Fibroblast of lung (primary cell): ENCODE measurements around the gene GTF3C1. TPM values are rescaled to one million over a fixed set of nuclear protein-coding genes. Genes with fewer than 3 reads are reported as not detected.
"Not testable (repeated sequence)": the region's sequence is repeated elsewhere in the genome, so short reads cannot be mapped to it uniquely, and the experiment has no call there.

Source experiments
- DNase-seq, 2 donors: peaks; one replicate each; pipeline versions ENCODE4 v3.0.0 to v3.0.0-alpha.2; 2010; ENCODE audit warnings: low read depth in 2 of 2
- H2AFZ ChIP-seq: 2 replicates; pipeline ENCODE4 v1.5.1; 2012; ENCODE audit warnings: low read length, control low read depth, inconsistent platforms
- H3K27ac ChIP-seq: 2 replicates; pipeline ENCODE4 v1.5.1; 2011; ENCODE audit warnings: low read length, control low read depth; ENCODE audit not compliant: insufficient read depth
- H3K27me3 ChIP-seq: 2 replicates; pipeline ENCODE4 v1.5.1; 2011; ENCODE audit warnings: mild to moderate bottlenecking, low read length; ENCODE audit not compliant: control insufficient read depth, insufficient read depth
- H3K36me3 ChIP-seq: 2 replicates; pipeline ENCODE4 v1.5.1; 2011; ENCODE audit warnings: low read length; ENCODE audit not compliant: control insufficient read depth, insufficient read depth
- H3K4me1 ChIP-seq: 2 replicates; pipeline ENCODE4 v1.5.1; 2011; ENCODE audit warnings: low read length; ENCODE audit not compliant: control insufficient read depth, insufficient read depth; ENCODE audit errors: extremely low read depth
- H3K4me2 ChIP-seq: 2 replicates; pipeline ENCODE4 v1.5.1; 2011; ENCODE audit warnings: low read length, control low read depth; ENCODE audit not compliant: insufficient read depth; ENCODE audit errors: extremely low read depth
- H3K4me3 ChIP-seq, 4 experiments: fragments of 200-600 bp in 1 of 4; sonication (generic) in 1 of 4; replicated peaks in 1 of 4; 2 replicates each; pipeline ENCODE4 v1.5.1; 2011 to 2016; ENCODE audit warnings: low read length in 4 of 4, low read depth in 3 of 4, mild to moderate bottlenecking in 3 of 4, control low read depth in 2 of 4, inconsistent platforms in 1 of 4, mixed read lengths in 1 of 4; ENCODE audit not compliant: insufficient read depth in 1 of 4; ENCODE audit errors: control extremely low read depth in 1 of 4
- H3K79me2 ChIP-seq: 2 replicates; pipeline ENCODE4 v1.5.1; 2012; ENCODE audit warnings: mild to moderate bottlenecking, low read length, inconsistent platforms; ENCODE audit not compliant: control insufficient read depth, insufficient read depth
- H3K9ac ChIP-seq: 2 replicates; pipeline ENCODE4 v1.5.1; 2011; ENCODE audit warnings: mild to moderate bottlenecking, low read length, control low read depth; ENCODE audit not compliant: insufficient read depth
- H3K9me3 ChIP-seq: 2 replicates; pipeline ENCODE4 v1.5.1; 2012; ENCODE audit warnings: low read depth, low read length; ENCODE audit not compliant: control insufficient read depth, insufficient read depth
- H4K20me1 ChIP-seq: 2 replicates; pipeline ENCODE4 v1.5.1; 2011; ENCODE audit warnings: low read length; ENCODE audit not compliant: control insufficient read depth, insufficient read depth; ENCODE audit errors: extremely low read depth
- EZH2 ChIP-seq: IDR thresholded peaks from 2 replicates; pipeline ENCODE4 v1.5.1; 2012; ENCODE audit warnings: low read length, control low read depth, mild to moderate bottlenecking; ENCODE audit errors: missing control alignments
- polyA plus RNA-seq, 2 donors: library from polyadenylated mRNA; depleted of rRNA in 1 of 2; stranded (reverse) in 1 of 2; unstranded in 1 of 2; fragments of >200 nt; gene quantifications; 2 replicates each; pipeline ENCODE4 v1.2.1, GENCODE V29; 2011 to 2012; ENCODE audit warnings: missing spikeins in 1 of 2
- total RNA-seq: library from RNA; depleted of rRNA; stranded (reverse); fragments of >200 nt; gene quantifications from 2 replicates; pipeline ENCODE4 v1.2.1, GENCODE V29; 2014
- TF ChIP-seq, protein P1 (sequence below), 2 donors: IDR thresholded peaks in 1 of 2; conservative IDR thresholded peaks in 1 of 2; 1 replicate in 1 of 2; 2 replicates in 1 of 2; pipeline ENCODE4 v1.5.1; 2011 to 2012; ENCODE audit warnings: low read length in 2 of 2, control low read depth in 1 of 2, inconsistent platforms in 1 of 2, low read depth in 1 of 2, mild to moderate bottlenecking in 1 of 2

The GTF3C1 gene
- total and polyA plus RNA-seq, 2 donors (not counting 1 experiment from before 2014, with no cell fraction given) = 20.1 to 75.3 TPM

GRCh38 chr16:27458987-27459688, 90.6 kb downstream of the GTF3C1 start:
- Histone ChIP-seq H3K4me2 (no peak overlapping the region), H3K27me3 (no peaks in the 10 kb centered on the region), H3K27ac (no peak overlapping the region), H3K4me1 (peaks cover 4% of the 10 kb centered on the region), H3K36me3 (peaks cover 22% of the 10 kb centered on the region), H3K4me3 (no peak overlapping the region), H3K79me2 (no peaks in the 10 kb centered on the region), H4K20me1 (no peaks in the 10 kb centered on the region), H2AFZ (no peak overlapping the region), H3K9ac (no peak overlapping the region), H3K9me3 (no peaks in the 10 kb centered on the region)
- TF ChIP-seq, protein P1, sequence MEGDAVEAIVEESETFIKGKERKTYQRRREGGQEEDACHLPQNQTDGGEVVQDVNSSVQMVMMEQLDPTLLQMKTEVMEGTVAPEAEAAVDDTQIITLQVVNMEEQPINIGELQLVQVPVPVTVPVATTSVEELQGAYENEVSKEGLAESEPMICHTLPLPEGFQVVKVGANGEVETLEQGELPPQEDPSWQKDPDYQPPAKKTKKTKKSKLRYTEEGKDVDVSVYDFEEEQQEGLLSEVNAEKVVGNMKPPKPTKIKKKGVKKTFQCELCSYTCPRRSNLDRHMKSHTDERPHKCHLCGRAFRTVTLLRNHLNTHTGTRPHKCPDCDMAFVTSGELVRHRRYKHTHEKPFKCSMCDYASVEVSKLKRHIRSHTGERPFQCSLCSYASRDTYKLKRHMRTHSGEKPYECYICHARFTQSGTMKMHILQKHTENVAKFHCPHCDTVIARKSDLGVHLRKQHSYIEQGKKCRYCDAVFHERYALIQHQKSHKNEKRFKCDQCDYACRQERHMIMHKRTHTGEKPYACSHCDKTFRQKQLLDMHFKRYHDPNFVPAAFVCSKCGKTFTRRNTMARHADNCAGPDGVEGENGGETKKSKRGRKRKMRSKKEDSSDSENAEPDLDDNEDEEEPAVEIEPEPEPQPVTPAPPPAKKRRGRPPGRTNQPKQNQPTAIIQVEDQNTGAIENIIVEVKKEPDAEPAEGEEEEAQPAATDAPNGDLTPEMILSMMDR (conservative IDR thresholded peaks at IDR 0.05 in 1 of 2, IDR thresholded peaks at IDR 0.05 in 1 of 2; ENCODE audit: low read depth in 1 of 2, low read length in 2 of 2) = no peak
- no peak for TF ChIP-seq EZH2
- DNase-seq = no peak

- H3K9me3 ChIP-seq = no peaks in the 10 kb centered on the region
- H4K20me1 ChIP-seq = no peaks in the 10 kb centered on the region
- no peaks in the 10 kb centered on the region for H3K79me2 ChIP-seq
- no peak overlapping the region for H3K9ac ChIP-seq
- no peak for DNase-seq
- no peak overlapping the region for H3K4me3 ChIP-seq
- no peaks in the 10 kb centered on the region for H3K27me3 ChIP-seq
- H3K27ac ChIP-seq = no peak overlapping the region
- TF ChIP-seq EZH2 = no peak
- TF ChIP-seq, protein P1 (conservative IDR thresholded peaks at IDR 0.05 in 1 of 2, IDR thresholded peaks at IDR 0.05 in 1 of 2; ENCODE audit: low read depth in 1 of 2, low read length in 2 of 2) = no peak
- no peak overlapping the region for H3K4me2 ChIP-seq
- H2AFZ ChIP-seq = no peak overlapping the region
- H3K4me1 ChIP-seq = peaks cover 4% of the 10 kb centered on the region
- peaks cover 19% of the 10 kb centered on the region for H3K36me3 ChIP-seq
Measured at GRCh38 chr16:27458258-27458657, 91.5 kb downstream of the GTF3C1 start.

GRCh38 chr16:27457605-27457900, 92.2 kb downstream of the GTF3C1 start:
- peaks cover 18% of the 10 kb centered on the region for H3K36me3 ChIP-seq
- H4K20me1 ChIP-seq, DNase-seq, H2AFZ ChIP-seq, H3K27me3 ChIP-seq, H3K4me2 ChIP-seq, H3K9ac ChIP-seq, H3K27ac ChIP-seq, H3K79me2 ChIP-seq, H3K9me3 ChIP-seq, H3K4me3 ChIP-seq, H3K4me1 ChIP-seq: not testable (repeated sequence)
